Activated T-cell treated with anti-CD3 and anti-CD28 coated beads, Interleukin-2, amount 50 U/mL, for 72 hours (primary cell): ENCODE data around the gene ATP2B2. TPM values are rescaled to one million over a fixed set of nuclear protein-coding genes. Genes with fewer than 3 reads are reported as not detected.

Source experiments
- ATAC-seq, 2 donors: fragments of 150-1000 bp; cut with Tn5 transposase; replicated peaks in 1 of 2; 2 replicates each; pipeline ENCODE4 v1.10.0; 2021; ENCODE audit warnings: moderate library complexity in 2 of 2, mild to moderate bottlenecking in 1 of 2
- DNase-seq, 2 donors: peaks; one replicate each; pipeline ENCODE4 v3.0.0; 2021 to 2022; ENCODE audit warnings: mixed read lengths in 1 of 2
- H3K27ac Mint-ChIP-seq: one replicate; pipeline ENCODE4 v1.8.0; 2022; ENCODE audit warnings: mild to moderate bottlenecking, moderate library complexity, mixed read lengths
- H3K27me3 Mint-ChIP-seq: one replicate; pipeline ENCODE4 v1.8.0; 2022; ENCODE audit warnings: low read depth, mixed read lengths
- H3K36me3 Mint-ChIP-seq, 2 donors: one replicate each; pipeline ENCODE4 v1.8.0; 2022; ENCODE audit warnings: mixed read lengths in 2 of 2, mild to moderate bottlenecking in 1 of 2; ENCODE audit not compliant: insufficient read depth in 2 of 2
- H3K4me1 Mint-ChIP-seq: one replicate; pipeline ENCODE4 v1.8.0; 2022; ENCODE audit warnings: low read depth, mixed read lengths
- H3K4me3 Mint-ChIP-seq, 2 donors: one replicate each; pipeline ENCODE4 v1.8.0; 2022; ENCODE audit warnings: mild to moderate bottlenecking in 2 of 2, mixed read lengths in 2 of 2, moderate library complexity in 2 of 2
- H3K9me3 Mint-ChIP-seq, 2 donors: one replicate each; pipeline ENCODE4 v1.8.0; 2022; ENCODE audit warnings: mixed read lengths in 2 of 2
- total RNA-seq, 2 donors: library from RNA; stranded (reverse); gene quantifications; one replicate each; pipeline ENCODE4 v1.2.3, GENCODE V29; 2022

Gene ATP2B2
- total RNA-seq, 2 donors from 2014 or later: not detected

- Mint-ChIP-seq H3K4me3 (peak overlapping the region; percentile 92 to 94), H3K27me3 (no peaks in the 10 kb centered on the region), H3K36me3 (peaks cover 1 to 4% of the 10 kb centered on the region in 2 donors), H3K27ac (peak overlapping the region; percentile 94), H3K9me3 (no peaks in the 10 kb centered on the region), H3K4me1 (peaks cover 36% of the 10 kb centered on the region)
- no peak for ATAC-seq
- DNase-seq: no peak
Measured at GRCh38 chr3:10319804-10320203, 185.6 kb downstream of the ATP2B2 start.

GRCh38 chr3:10319251-10319650 is 186.1 kb downstream of the ATP2B2 start:
- Mint-ChIP-seq H3K4me3 (peak overlapping the region; percentile 92 to 94), H3K9me3 (no peaks in the 10 kb centered on the region), H3K36me3 (peaks cover 1 to 6% of the 10 kb centered on the region in 2 donors), H3K27me3 (no peaks in the 10 kb centered on the region), H3K27ac (peak overlapping the region; percentile 94), H3K4me1 (peaks cover 36% of the 10 kb centered on the region)
- DNase-seq (no peak), ATAC-seq (no peak)

- Mint-ChIP-seq H3K4me1 (peaks cover 36% of the 10 kb centered on the region), H3K4me3 (peak overlapping the region in 1 of 2 donors; percentile 5), H3K36me3 (peaks cover 3 to 6% of the 10 kb centered on the region in 2 donors), H3K9me3 (no peaks in the 10 kb centered on the region), H3K27ac (peak overlapping the region; percentile 52), H3K27me3 (no peaks in the 10 kb centered on the region)
- ATAC-seq (no peak), DNase-seq (no peak)
Measured at GRCh38 chr3:10317961-10318350, 187.4 kb downstream of the ATP2B2 start.

GRCh38 chr3:10317311-10317960 is 187.9 kb downstream of the ATP2B2 start:
- Mint-ChIP-seq H3K9me3 (no peaks in the 10 kb centered on the region), H3K27me3 (no peaks in the 10 kb centered on the region), H3K27ac (no peak overlapping the region), H3K4me1 (peaks cover 36% of the 10 kb centered on the region), H3K36me3 (peaks cover 3 to 6% of the 10 kb centered on the region in 2 donors), H3K4me3 (no peak overlapping the region)
- DNase-seq (no peak), ATAC-seq (no peak)

- Mint-ChIP-seq H3K4me1 (peaks cover 27% of the 10 kb centered on the region), H3K9me3 (no peaks in the 10 kb centered on the region), H3K27ac (no peak overlapping the region), H3K27me3 (no peaks in the 10 kb centered on the region), H3K36me3 (peaks cover 3 to 10% of the 10 kb centered on the region in 2 donors), H3K4me3 (no peak overlapping the region)
- no peak for DNase-seq
- no peak for ATAC-seq
Measured at GRCh38 chr3:10315771-10316344, 189.5 kb downstream of the ATP2B2 start.

GRCh38 chr3:10315101-10315500 is 190.3 kb downstream of the ATP2B2 start:
- DNase-seq: no peak
- Mint-ChIP-seq H3K27me3 (no peaks in the 10 kb centered on the region), H3K9me3 (no peaks in the 10 kb centered on the region), H3K36me3 (peaks cover 3 to 10% of the 10 kb centered on the region in 2 donors), H3K4me3 (no peak overlapping the region), H3K4me1 (peaks cover 31% of the 10 kb centered on the region), H3K27ac (no peak overlapping the region)
- no peak for ATAC-seq

GRCh38 chr3:10312861-10313260 is 192.5 kb downstream of the ATP2B2 start:
- H3K36me3 Mint-ChIP-seq: peaks cover 3 to 21% of the 10 kb centered on the region in 2 donors
- H3K27me3 Mint-ChIP-seq: no peaks in the 10 kb centered on the region
- H3K4me1 Mint-ChIP-seq: peaks cover 15% of the 10 kb centered on the region
- DNase-seq (no peak), ATAC-seq (no peak)
- H3K9me3 Mint-ChIP-seq: no peaks in the 10 kb centered on the region
- H3K27ac Mint-ChIP-seq: peak overlapping the region; percentile 16
- no peak overlapping the region for H3K4me3 Mint-ChIP-seq

DNA sequence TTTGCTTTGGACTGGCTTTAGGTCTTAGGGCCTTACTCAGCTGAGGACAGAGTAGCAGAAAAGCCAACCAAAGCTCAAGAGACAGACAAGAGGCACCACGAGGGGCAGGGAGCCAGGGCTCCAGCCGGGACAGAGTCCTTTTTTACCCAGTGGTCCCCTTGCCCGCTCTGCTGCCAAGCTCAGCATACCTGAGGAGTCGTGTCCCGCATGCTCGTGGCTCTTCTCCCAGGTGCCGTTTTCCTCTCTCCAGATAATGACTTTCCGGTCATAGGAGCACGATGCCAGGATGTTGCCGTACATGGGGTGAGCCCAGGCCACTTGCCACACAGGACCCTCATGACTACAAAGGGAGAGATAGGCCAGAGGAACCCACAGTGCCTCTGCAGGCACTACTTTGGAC is 193.0 kb downstream of the ATP2B2 start:
- Mint-ChIP-seq H3K4me1 (peaks cover 12% of the 10 kb centered on the region), H3K9me3 (no peaks in the 10 kb centered on the region), H3K27ac (no peak overlapping the region), H3K4me3 (no peak overlapping the region), H3K36me3 (peaks cover 3 to 21% of the 10 kb centered on the region in 2 donors), H3K27me3 (no peaks in the 10 kb centered on the region)
- DNase-seq (no peak), ATAC-seq (no peak)

GRCh38 chr3:10311710-10312109 is 193.7 kb downstream of the ATP2B2 start:
- DNase-seq (no peak), ATAC-seq (peak; percentile 11 to 29)
- H3K4me3 Mint-ChIP-seq: no peak overlapping the region
- H3K27me3 Mint-ChIP-seq: no peaks in the 10 kb centered on the region
- H3K36me3 Mint-ChIP-seq: peaks cover 5 to 21% of the 10 kb centered on the region in 2 donors
- H3K27ac Mint-ChIP-seq: peak overlapping the region; percentile 44
- H3K4me1 Mint-ChIP-seq: peaks cover 10% of the 10 kb centered on the region
- no peaks in the 10 kb centered on the region for H3K9me3 Mint-ChIP-seq

- DNase-seq: no peak
- no peak overlapping the region for H3K4me3 Mint-ChIP-seq
- H3K4me1 Mint-ChIP-seq: peaks cover 10% of the 10 kb centered on the region
- peaks cover 5 to 21% of the 10 kb centered on the region in 2 donors for H3K36me3 Mint-ChIP-seq
- no peaks in the 10 kb centered on the region for H3K27me3 Mint-ChIP-seq
- H3K27ac Mint-ChIP-seq: peak overlapping the region; percentile 41
- ATAC-seq: no peak
- H3K9me3 Mint-ChIP-seq: no peaks in the 10 kb centered on the region
Measured at GRCh38 chr3:10310578-10310977, 194.8 kb downstream of the ATP2B2 start.

DNA sequence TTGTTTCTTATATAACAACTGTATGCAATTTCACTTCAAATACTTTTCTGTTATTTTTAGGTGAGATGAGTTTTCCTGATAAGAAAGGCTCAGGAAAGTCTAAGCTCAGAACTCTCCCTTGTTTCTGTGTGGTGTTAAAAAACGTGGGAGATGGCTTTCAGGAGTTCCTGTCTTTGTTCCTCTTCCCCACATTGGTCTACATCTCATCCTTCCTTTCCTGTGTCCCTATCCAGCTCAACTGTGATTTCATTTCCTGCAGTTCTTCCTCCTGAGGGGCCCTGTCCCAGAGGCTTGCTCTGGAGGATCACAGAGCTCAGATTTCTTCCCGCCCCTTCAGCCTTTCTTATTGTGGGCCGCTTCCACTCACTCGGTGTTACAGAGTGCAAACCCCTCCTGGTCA is 195.7 kb downstream of the ATP2B2 start:
- Mint-ChIP-seq H3K27me3 (no peaks in the 10 kb centered on the region), H3K4me1 (peaks cover 10% of the 10 kb centered on the region), H3K4me3 (no peak overlapping the region), H3K36me3 (peaks cover 6 to 21% of the 10 kb centered on the region in 2 donors), H3K27ac (peak overlapping the region; percentile 85), H3K9me3 (no peaks in the 10 kb centered on the region)
- ATAC-seq: no peak
- DNase-seq: no peak

- Mint-ChIP-seq H3K4me1 (peaks cover 10% of the 10 kb centered on the region), H3K27ac (peak overlapping the region; percentile 69), H3K9me3 (no peaks in the 10 kb centered on the region), H3K4me3 (no peak overlapping the region), H3K36me3 (peaks cover 6 to 20% of the 10 kb centered on the region in 2 donors), H3K27me3 (no peaks in the 10 kb centered on the region)
- DNase-seq (no peak), ATAC-seq (no peak)
Measured at GRCh38 chr3:10308678-10309077, 196.7 kb downstream of the ATP2B2 start.

- H3K27ac Mint-ChIP-seq: peak overlapping the region; percentile 13
- H3K4me3 Mint-ChIP-seq: no peak overlapping the region
- DNase-seq: no peak
Measured at GRCh38 chr3:10306156-10306555, 199.2 kb downstream of the ATP2B2 start.

More at GRCh38 chr3:10306156-10306555, 199.2 kb downstream of the ATP2B2 start:
- Mint-ChIP-seq H3K27me3 (no peaks in the 10 kb centered on the region), H3K36me3 (peaks cover 4 to 19% of the 10 kb centered on the region in 2 donors), H3K9me3 (no peaks in the 10 kb centered on the region), H3K4me1 (peaks cover 10% of the 10 kb centered on the region)
- ATAC-seq: no peak
